GM12874 (cell line): Measurements from ENCODE around the gene ZNRF3.

Experiments
- TF ChIP-seq, protein P1 (sequence below): IDR thresholded peaks from 2 replicates; pipeline ENCODE4 v1.5.1; 2011; ENCODE audit warnings: low read depth, mild to moderate bottlenecking, control low read depth, low read length, moderate library complexity; ENCODE audit not compliant: insufficient read depth

The ZNRF3 gene

DNA sequence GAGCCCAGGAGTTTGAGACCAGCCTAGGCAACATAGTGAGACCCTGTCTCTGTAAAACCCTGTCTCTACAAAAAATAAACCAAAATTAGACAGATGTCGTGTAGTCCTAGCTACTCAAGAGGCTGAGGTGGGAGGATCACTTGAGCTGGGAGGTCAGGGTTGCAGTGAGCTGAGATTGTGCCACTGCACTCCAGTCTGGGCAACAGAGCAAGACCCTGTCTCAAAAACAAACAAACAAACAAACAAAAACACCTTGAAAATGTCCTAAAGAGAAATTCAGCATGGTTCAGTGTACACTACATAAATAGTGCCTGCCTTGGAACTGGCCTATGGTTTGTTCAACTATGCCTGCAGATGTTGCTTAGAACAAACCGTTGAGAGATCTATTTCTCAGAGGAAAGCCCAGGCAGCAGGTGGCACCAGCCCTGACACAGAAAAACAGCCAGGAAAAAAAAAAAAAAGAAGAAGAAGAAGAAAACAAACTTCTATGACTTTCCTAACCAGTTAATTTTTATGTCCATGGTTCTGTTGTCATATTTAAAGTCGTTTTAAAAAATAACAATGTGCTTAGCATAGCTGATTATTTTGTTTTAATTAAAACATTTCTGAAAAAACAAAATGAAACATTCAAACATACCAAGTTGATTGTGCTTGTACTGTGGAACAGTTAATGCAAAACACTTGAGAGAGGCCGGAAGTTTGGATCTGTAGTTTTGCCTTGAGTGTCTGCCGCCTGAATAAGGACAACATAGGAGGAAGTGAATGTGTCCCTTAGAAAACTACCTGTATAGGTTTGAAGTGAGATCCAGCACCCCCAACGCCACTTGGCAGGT, 194.9 kb downstream of the ZNRF3 start:
- TF ChIP-seq, protein P1, sequence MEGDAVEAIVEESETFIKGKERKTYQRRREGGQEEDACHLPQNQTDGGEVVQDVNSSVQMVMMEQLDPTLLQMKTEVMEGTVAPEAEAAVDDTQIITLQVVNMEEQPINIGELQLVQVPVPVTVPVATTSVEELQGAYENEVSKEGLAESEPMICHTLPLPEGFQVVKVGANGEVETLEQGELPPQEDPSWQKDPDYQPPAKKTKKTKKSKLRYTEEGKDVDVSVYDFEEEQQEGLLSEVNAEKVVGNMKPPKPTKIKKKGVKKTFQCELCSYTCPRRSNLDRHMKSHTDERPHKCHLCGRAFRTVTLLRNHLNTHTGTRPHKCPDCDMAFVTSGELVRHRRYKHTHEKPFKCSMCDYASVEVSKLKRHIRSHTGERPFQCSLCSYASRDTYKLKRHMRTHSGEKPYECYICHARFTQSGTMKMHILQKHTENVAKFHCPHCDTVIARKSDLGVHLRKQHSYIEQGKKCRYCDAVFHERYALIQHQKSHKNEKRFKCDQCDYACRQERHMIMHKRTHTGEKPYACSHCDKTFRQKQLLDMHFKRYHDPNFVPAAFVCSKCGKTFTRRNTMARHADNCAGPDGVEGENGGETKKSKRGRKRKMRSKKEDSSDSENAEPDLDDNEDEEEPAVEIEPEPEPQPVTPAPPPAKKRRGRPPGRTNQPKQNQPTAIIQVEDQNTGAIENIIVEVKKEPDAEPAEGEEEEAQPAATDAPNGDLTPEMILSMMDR = no peak

DNA sequence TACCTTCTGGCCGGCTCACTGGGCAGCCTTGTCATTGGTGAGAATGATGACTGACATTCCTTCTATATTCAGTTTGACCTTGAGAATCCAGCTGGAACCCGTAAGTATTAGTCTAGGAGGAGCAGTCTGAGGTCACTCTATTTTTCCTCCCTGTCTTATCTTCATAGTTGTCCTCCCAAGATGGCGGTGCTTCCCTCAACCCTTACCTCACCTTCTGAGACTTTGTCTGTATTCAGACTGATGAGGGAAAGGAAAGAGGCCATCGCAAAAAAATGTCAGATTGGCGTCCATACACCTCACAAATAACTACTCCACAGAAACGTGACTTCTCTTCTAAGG, 195.5 kb downstream of the ZNRF3 start:
- TF ChIP-seq, protein P1 = no peak

DNA sequence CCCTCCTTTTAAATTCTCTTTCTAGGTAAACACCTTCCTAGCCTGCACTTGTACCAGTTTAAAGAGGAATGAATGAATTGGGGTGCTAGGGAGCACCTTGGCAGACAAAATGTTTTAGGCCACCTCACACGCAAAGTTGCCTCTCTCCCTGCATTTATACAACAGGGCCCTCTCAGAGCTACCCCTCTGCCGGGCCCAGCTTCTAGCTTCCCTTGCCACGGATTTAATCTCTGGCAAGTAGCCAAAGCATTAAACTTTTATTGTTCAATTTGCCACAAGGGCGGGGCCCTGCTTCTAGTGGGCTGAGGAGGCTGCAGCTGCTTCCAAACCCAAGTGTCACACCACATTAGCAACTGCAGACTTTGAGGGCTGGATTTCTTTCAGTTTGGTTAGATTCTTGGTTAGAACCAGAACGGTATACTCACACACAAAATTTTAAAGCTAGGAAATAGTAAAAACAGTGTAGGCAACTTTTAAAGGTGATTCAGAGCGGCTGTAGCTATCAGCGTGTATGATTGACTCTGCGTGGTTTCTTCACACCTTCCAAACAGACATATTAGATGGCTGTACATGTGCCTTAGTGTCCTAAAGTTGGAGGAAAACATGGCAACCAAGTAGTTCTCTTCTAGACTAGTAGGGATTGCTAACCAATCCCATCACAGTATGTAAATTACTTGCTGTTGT, 196.0 kb downstream of the ZNRF3 start:
- TF ChIP-seq, protein P1 = no peak

DNA sequence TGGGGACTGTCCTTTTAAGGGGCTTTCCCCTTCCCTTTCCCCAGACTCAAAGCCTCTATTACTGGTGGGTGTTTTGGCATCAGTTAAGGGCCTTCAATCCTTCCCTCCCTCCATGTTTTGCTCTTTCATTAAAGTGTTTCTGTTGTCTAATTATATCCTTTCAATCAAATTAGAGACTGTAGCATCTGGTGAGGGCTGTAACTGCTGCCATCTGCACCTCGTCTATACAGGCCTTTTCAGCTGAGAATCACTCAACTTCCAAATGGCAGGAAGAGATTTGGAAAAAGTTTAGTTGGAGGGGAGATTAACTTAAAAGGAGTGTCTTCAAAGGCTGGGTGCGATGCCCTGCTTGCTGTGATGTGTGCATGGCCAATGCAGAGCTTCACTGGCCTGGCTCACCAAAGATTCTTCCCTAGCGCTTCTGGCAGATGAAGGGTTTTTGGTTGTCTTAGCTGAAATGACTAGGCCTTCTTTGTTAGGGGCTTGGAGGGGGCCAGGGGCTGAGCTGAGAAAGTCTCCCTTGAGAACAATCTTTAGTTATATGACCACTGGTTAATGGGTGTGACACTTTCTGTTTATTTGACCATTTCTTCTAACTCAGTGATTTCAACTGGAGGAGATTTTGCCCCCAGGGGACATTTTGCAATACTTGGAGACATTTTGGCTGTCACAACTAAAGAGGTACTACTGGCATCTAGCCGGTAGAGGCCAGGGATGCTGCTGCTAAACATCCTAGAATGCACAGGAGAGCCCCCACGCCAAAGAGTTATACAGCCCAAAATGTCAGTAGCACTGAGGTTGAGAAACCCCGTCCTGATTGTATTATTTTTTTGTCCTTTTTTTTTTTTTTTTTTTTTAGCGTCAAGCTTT, 197.0 kb downstream of the ZNRF3 start:
- TF ChIP-seq, protein P1 = no peak

DNA sequence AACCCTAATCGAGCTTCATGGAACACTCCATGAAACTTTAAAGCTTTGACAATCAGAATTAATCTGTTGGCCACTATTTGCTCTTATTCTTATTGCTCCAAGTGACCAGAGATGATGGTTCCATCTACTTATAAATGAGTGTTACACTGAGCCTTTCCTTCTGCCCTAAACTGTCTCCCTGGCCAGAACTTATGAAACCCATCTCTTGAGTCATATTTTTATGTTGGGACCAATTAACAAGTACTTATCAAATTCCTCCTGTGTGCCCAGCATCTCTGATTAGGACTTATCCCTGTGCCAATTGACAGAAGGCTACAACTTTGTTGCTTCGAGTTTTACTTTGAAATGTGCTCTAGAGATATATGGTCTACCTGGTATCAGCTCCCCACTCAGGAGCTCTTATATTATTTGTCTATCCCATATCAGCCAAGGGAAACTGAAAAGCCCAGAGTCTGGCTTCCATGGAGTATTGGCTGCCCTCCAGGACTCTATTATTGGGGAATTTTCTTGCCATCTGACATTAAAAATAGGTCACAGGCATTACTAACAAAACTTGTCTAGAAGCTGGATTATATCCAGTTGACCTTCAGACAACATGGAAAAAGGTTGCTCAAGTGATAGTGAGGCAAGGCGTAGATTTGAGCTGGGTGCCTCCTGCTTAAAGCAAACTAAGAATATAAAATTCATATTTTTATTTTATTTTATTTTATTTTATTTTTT, 198.3 kb downstream of the ZNRF3 start:
- TF ChIP-seq, protein P1 = no peak

DNA sequence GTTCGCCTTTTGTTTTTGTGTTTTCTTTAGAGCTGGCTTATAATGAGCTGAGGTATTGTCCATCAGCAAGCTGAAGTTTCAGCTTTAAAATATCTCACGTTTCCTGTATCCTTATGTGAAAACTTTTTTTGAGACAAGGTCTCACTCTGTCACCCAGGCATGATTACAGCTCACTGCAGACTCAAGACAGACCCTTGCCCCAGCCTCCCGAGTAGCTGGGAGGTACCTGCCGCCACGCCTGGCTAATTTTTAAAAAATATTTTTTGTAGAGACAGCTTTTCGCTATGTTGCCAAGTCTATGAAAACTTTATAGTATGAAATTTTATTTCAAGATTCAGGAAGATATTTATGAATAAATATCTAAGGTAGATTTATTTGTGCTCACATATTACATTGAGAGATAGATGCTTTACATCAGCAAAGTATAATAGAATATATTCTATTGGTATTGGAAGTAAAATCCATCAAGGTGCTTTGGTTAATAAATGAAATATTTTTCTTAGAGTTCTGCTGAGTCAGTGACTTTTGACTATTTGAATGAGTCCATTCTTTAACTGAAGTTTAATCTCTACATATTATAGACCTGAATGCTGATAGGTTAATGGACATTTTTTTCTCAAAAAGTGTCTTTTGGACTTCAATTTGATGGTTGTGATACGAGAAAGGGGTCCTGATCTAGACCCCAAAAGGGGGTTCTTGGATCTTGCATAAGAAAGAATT, 199.6 kb downstream of the ZNRF3 start:
- TF ChIP-seq, protein P1 = no peak
